Airway epithelial cell (primary cell): ENCODE measurements around the gene ADGRL2. TPM values are rescaled to one million over a fixed set of nuclear protein-coding genes. Genes with fewer than 3 reads are reported as not detected.

ENCODE experiments used
- total RNA-seq: library from RNA; depleted of rRNA; stranded (reverse); fragments of >200 nt; gene quantifications from 2 replicates; pipeline ENCODE4 v1.2.3, GENCODE V29; 2015

Gene ADGRL2
- total RNA-seq, result 40.2 and 53.3 TPM in 2 replicates

DNA sequence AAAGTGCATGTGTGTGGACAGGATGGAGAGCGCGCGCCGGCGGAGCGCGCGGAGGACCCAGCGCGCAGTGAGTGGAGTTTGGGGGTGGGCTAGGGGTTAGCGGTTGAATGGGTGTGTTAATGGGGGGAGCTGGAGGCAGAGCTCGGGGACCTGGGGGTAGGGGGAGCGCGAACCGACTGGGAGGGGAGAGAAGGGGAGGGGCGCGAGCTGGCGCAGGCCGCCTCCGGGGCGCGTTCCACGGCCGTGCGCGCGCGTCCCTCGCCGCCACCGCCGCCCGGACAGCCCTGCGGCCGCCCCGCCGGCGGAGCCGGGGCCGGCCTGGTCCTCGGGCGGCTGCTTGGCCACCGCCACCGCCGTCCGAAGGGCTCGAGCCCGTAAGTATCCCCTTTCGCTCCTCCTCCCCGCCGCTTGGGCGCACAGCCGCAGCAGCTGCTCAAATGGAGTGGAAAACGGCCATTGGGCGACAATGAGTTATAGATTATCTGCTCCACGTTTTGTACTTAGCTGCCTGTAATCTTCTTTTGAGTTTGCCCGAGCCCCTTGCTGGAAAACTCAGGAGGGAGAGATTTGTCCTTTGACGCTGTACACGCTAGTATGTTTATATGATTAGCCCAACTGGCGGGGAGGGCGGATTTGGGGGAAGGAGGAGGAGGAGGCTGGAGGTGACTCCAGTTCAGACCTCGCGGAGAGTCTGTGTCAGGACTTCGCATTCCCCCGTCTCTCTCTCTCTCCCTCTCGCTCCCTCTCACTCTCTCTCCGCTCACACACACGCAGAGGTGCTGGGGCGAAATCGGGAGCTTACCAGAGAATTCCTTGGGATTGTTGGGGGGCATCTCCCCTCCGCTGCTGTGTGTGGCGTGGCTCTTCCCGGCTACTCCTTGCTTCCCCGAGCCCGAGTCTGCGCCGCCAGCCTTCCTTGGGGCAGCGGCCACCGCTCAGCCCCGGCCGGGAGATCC is at the start of gene ADGRL2:
TSS of gene ADGRL2 (plus strand) at position 240 of the 956 bp plus-strand sequence. CDS start 36,051 bp downstream, outside the sequence.

